ENCODE results near the gene CNPY1.

- TF ChIP-seq, protein P1, sequence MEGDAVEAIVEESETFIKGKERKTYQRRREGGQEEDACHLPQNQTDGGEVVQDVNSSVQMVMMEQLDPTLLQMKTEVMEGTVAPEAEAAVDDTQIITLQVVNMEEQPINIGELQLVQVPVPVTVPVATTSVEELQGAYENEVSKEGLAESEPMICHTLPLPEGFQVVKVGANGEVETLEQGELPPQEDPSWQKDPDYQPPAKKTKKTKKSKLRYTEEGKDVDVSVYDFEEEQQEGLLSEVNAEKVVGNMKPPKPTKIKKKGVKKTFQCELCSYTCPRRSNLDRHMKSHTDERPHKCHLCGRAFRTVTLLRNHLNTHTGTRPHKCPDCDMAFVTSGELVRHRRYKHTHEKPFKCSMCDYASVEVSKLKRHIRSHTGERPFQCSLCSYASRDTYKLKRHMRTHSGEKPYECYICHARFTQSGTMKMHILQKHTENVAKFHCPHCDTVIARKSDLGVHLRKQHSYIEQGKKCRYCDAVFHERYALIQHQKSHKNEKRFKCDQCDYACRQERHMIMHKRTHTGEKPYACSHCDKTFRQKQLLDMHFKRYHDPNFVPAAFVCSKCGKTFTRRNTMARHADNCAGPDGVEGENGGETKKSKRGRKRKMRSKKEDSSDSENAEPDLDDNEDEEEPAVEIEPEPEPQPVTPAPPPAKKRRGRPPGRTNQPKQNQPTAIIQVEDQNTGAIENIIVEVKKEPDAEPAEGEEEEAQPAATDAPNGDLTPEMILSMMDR (conservative IDR thresholded peaks at IDR 0.05) = no peak
- no peak for TF ChIP-seq ZFX (IDR thresholded peaks at IDR 0.05)
These were observed 13.6 kb downstream of the CNPY1 start for GRCh38 chr7:155532792-155533119.

All from C4-2B (cell line).